Body of pancreas (tissue), 4 donors: ENCODE data around the gene FBXO31.

ENCODE experiments used
- CTCF ChIP-seq, 7 experiments: fragments of 450-650 bp in 4 of 7; fragments of 200-600 bp in 3 of 7; sonication (generic) in 3 of 7; IDR thresholded peaks; one replicate each; pipeline ENCODE4 v1.5.1; 2016 to 2019; ENCODE audit warnings: antibody characterized with exemption in 7 of 7
- POLR2A ChIP-seq, 3 donors: fragments of 450-650 bp; IDR thresholded peaks; one replicate each; pipeline ENCODE4 v1.6.1; 2016; ENCODE audit warnings: antibody characterized with exemption in 3 of 3, mild to moderate bottlenecking in 2 of 3

DNA sequence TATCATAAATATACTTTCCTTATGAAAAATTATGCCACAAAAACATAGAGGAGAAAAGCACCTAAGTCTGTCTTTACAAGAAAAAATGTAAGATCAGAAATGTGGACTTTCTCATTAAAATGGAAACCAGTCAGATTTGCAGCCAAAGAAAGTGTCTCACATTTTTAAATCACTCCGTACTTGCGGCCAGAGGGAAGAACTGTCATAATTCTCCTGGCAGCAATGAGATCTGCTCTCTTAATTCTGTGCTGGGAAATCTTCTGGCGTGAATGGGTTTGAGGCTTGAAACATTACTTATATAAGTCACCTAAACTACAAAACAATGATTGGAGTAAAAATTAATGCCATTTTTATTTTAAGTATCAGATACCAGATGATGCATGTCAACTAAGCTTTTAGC, 77.1 kb downstream of the FBXO31 start:
- TF ChIP-seq CTCF (IDR thresholded peaks at IDR 0.05) (no peak), POLR2A (IDR thresholded peaks at IDR 0.05) (no peak)
